Muscle of leg (tissue), 11 donors: ENCODE measurements around the gene ANTXRL. TPM values are rescaled to one million over a fixed set of nuclear protein-coding genes. Genes with fewer than 3 reads are reported as not detected.
"Not testable (repeated sequence)": the region's sequence is repeated elsewhere in the genome, so short reads cannot be mapped to it uniquely, and the experiment has no call there.

Experiments
- DNase-seq: peaks from one replicate; pipeline ENCODE4 v3.0.0; 2013
- H3K27ac ChIP-seq: one replicate; pipeline ENCODE4 v1.5.1; 2013; ENCODE audit warnings: mild to moderate bottlenecking, low read length, control low read depth
- H3K27me3 ChIP-seq: one replicate; pipeline ENCODE4 v1.6.1; 2013; ENCODE audit warnings: low read length; ENCODE audit not compliant: control insufficient read depth, insufficient read depth
- H3K36me3 ChIP-seq: one replicate; pipeline ENCODE4 v1.6.1; 2013; ENCODE audit warnings: low read length; ENCODE audit not compliant: control insufficient read depth, insufficient read depth
- H3K4me1 ChIP-seq: one replicate; pipeline ENCODE4 v1.6.1; 2013; ENCODE audit warnings: low read length; ENCODE audit not compliant: control insufficient read depth, insufficient read depth
- H3K4me3 ChIP-seq: one replicate; pipeline ENCODE4 v1.5.1; 2013; ENCODE audit warnings: low read length, control low read depth
- H3K9me3 ChIP-seq: replicated peaks from 2 replicates; pipeline ENCODE4 v1.6.1; 2013; ENCODE audit warnings: low read depth, low read length; ENCODE audit not compliant: control insufficient read depth
- WGBS: methylation state at CpG from one replicate; pipeline ENCODE4 v1.1.5; 2013; ENCODE audit warnings: missing lambda C conversion rate; ENCODE audit not compliant: insufficient coverage; 5-methylcytosine and 5-hydroxymethylcytosine counted together
- polyA plus RNA-seq, 8 donors: library from polyadenylated mRNA; unstranded; fragments of 120-200 nt; gene quantifications; one replicate each; pipeline versions ENCODE4 v1.2.1 to v1.2.3, GENCODE V29; 2013; ENCODE audit warnings: inconsistent platforms in 1 of 8, low replicate concordance in 1 of 8; ENCODE audit not compliant: insufficient read length in 8 of 8, insufficient read depth in 1 of 8
- total RNA-seq: library from RNA; stranded (reverse); fragments of 120-200 nt; gene quantifications from one replicate; pipeline ENCODE4 v1.2.4, GENCODE V29; 2013

Gene ANTXRL
- total and polyA plus RNA-seq, 9 donors: not detected

DNA sequence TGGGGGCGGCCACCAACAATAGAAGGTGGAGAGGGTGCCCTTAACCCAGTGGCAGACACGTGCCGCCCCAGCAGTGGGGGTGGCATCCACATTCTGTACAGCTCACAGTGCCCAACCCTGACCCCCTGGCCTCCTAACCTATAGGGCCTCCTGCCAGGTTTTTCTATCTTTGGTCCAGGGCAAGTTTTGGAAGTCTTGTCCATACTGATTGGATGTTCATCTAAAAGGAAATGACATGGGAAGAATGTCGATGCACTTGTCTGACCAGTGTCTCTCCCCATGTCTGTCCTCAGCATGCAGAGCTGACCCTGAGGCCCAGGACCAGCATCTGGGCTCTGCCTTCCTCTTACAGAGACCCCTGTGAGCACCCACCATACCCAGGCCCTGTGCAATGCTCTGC lies 32.3 kb upstream of the ANTXRL start:
- no peaks in the 10 kb centered on the region for H3K9me3 ChIP-seq
- no peak overlapping the region for H3K27ac ChIP-seq
- H3K4me3 ChIP-seq: no peak overlapping the region
- no peak for DNase-seq
- WGBS: no CpG with 5 or more reads among the region's 4 CpGs
- no peaks in the 10 kb centered on the region for H3K4me1 ChIP-seq
- peaks cover 2% of the 10 kb centered on the region for H3K27me3 ChIP-seq
- H3K36me3 ChIP-seq: no peaks in the 10 kb centered on the region

DNA sequence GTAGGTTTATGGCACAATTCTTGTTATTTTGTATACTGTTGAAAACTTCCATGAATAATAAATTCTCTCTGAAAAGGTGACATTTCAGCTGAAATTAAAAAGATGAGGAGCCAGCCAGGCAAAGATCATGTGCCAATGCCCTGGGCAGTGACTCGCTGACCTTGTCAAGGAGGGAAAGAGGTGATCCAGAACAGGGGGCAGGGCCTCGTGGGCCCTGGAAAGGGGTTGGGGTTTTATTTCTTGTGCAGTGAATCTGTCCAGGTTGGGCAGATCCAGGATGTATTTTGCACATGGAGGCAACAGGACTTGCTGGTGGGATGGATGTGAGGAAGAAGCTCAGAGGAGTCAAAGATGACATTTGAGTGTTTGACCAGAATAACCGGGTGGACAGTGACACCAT lies 31.6 kb upstream of the ANTXRL start:
- not testable (repeated sequence) for DNase-seq

DNA sequence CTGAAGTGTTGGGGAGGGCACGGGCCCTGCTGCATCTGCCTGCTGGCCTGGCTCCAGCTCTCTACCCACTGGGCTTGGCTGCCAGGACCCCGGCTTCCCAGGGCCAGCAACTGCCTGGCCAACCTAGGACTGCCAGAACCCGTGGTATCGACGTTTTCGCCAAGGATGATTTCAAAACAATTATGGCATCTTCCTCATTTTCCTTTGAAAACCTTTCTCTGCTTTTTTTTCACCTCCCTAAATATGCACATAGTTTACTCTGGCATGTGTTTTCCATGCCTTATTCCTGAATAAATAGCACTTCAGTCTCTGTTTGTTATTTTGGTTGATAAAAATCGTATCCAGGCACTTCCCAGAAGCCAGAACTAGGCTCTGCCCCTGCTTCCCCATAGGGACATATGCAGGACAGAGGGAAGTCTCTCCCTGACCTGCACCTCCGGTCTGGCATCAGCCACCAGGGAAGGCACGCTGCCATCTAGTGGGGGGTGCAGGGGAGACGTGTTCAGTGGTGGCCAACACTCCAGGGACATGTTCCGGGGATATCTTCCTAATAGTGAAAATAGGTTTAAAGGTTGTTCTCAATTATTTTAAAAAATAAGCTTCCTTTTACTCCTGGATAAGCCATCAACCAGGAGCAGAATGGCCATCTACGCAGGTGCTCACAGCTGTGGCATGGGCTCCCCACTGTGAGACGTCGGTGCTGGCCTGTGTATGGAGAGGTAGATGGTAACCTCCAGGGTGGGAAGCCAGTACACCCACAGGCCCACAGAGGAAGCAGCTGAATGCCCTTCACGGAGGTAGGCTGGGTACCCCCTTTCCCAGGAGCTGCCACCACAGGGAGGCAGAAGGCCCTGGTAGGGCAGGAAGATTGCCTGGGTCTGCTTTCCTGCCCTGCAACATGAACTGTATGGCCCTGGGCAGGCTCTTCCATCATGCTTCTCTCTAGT lies 30.7 kb upstream of the ANTXRL start:
- Histone ChIP-seq H3K36me3 (no peaks in the 10 kb centered on the region), H3K27ac (no peak overlapping the region), H3K4me3 (no peak overlapping the region), H3K9me3 (no peaks in the 10 kb centered on the region), H3K27me3 (peaks cover 2% of the 10 kb centered on the region), H3K4me1 (no peaks in the 10 kb centered on the region)
- peak; percentile 29 for DNase-seq
- WGBS: 55% methylated on average over 8 of the region's 15 CpGs

More for the DNA sequence above, 31.6 kb upstream of the ANTXRL start:
- H3K4me1 ChIP-seq, H3K36me3 ChIP-seq, H3K9me3 ChIP-seq, H3K27ac ChIP-seq, H3K4me3 ChIP-seq, H3K27me3 ChIP-seq: not testable (repeated sequence)
- WGBS: 75% methylated on average over 2 of the region's 3 CpGs

- Histone ChIP-seq H3K9me3 (no peaks in the 10 kb centered on the region), H3K36me3 (no peaks in the 10 kb centered on the region), H3K27me3 (peaks cover 2% of the 10 kb centered on the region), H3K4me3 (no peak overlapping the region), H3K4me1 (no peaks in the 10 kb centered on the region), H3K27ac (no peak overlapping the region)
- 83% methylated on average over 1 of the region's 4 CpGs for WGBS
- DNase-seq: no peak
Observed at GRCh38 chr10:46257099-46257498, 29.7 kb upstream of the ANTXRL start.

DNA sequence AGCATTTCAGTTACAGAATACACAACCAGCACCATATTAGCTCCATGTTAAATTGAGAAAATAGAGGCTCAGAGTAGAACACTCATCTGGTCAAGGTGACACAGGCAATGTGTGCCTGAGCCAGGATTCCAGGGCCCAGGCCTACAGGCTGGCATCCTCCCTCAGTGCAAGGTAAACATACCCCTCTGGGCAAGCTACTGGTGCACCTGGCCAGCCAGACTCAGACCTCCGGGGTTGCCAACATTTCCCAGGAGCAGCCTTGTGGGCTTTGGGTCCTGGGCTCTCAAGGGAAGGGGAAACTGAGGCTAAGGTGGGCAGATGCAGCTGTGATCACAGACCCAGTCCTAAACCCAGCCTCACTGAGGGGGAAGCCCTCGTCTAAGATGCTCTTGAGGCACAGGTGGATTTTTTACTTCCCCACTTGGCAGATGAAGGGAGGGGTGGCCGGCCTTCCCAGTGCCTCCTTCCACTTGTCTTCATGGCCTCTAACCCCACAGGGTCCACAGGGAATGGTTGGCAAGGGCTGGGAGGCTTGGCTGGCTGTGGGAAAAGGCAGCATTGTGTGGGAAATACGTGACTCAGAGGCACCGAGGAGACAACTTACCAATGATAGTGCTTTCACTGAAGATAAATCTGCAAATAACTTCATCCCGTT lies 23.8 kb upstream of the ANTXRL start:
- H3K4me1 ChIP-seq, H3K9me3 ChIP-seq, H3K27me3 ChIP-seq, H3K36me3 ChIP-seq, DNase-seq, H3K27ac ChIP-seq, H3K4me3 ChIP-seq: not testable (repeated sequence)
- WGBS: no CpG with 5 or more reads among the region's 6 CpGs

- WGBS: 80% methylated on average over 6 of the region's 6 CpGs
- H3K27me3 ChIP-seq: peaks cover 2% of the 10 kb centered on the region
- H3K4me1 ChIP-seq: no peaks in the 10 kb centered on the region
- H3K36me3 ChIP-seq: no peaks in the 10 kb centered on the region
- no peak for DNase-seq
- H3K4me3 ChIP-seq: no peak overlapping the region
- H3K9me3 ChIP-seq: no peaks in the 10 kb centered on the region
- no peak overlapping the region for H3K27ac ChIP-seq
Observed at GRCh38 chr10:46263831-46264268, 22.9 kb upstream of the ANTXRL start.

- no peaks in the 10 kb centered on the region for H3K9me3 ChIP-seq
- H3K4me3 ChIP-seq: no peak overlapping the region
- 71% methylated on average over 4 of the region's 5 CpGs for WGBS
- no peaks in the 10 kb centered on the region for H3K4me1 ChIP-seq
- DNase-seq: no peak
- H3K36me3 ChIP-seq: no peaks in the 10 kb centered on the region
- H3K27ac ChIP-seq: no peak overlapping the region
- peaks cover 2% of the 10 kb centered on the region for H3K27me3 ChIP-seq
Observed at GRCh38 chr10:46264336-46264735, 22.5 kb upstream of the ANTXRL start.

GRCh38 chr10:46264737-46265368 lies 21.9 kb upstream of the ANTXRL start:
- DNase-seq: no peak
- Histone ChIP-seq H3K27me3 (peaks cover 2% of the 10 kb centered on the region), H3K27ac (no peak overlapping the region), H3K4me3 (no peak overlapping the region), H3K4me1 (no peaks in the 10 kb centered on the region), H3K36me3 (no peaks in the 10 kb centered on the region), H3K9me3 (no peaks in the 10 kb centered on the region)
- 72% methylated on average over 4 of the region's 8 CpGs for WGBS

DNA sequence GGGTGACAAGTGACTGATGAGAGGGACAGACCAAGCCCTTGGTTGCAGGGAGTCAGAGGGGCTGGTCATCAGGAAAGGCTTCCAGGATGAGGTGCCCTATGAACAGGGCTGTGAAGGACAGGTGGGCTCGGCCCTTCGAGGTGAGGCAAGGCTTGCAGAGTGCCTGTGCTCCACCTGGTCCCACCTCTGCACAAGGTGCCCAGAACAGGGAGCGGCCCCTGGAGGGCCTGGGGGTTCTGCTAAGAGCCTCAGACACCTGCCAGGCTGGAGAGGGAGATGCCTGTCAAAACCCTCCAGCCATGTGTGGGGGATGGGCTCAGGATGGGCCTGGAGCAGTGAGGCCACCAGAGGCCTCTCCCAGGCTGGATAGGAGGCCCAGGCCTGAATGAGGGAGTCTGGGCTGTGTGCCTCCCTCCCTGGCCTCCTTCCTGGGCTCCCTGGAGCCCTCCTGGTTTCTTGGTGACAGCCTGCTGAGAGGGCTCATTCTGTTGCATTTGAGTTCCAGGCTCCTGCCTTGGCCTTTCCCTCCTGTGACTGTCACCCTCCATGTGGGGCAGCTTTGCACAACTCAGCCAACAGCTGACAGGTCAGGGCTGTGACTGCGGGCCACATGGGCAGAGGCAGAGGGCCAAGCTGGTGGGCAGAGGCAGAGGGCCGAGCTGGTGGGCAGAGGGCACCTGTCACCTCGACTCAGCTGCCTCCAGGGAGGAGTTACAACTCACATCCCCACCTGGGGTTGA lies 21.1 kb upstream of the ANTXRL start:
- 75% methylated on average over 4 of the region's 6 CpGs for WGBS
- not testable (repeated sequence) for H3K36me3 ChIP-seq, H3K9me3 ChIP-seq, H3K27ac ChIP-seq, H3K27me3 ChIP-seq, DNase-seq, H3K4me1 ChIP-seq, H3K4me3 ChIP-seq
